GM18498 (cell line): ENCODE results near the gene TM7SF3.
"Not testable (repeated sequence)": the region's sequence is repeated elsewhere in the genome, so short reads cannot be mapped to it uniquely, and the experiment has no call there.

Source experiments
- ATAC-seq: cut with Tn5 transposase; IDR thresholded peaks from one replicate; pipeline ENCODE4 v1.9.1; 2021; ENCODE audit warnings: mild to moderate bottlenecking, moderate library complexity; ENCODE audit not compliant: unreplicated experiment

Gene TM7SF3

DNA sequence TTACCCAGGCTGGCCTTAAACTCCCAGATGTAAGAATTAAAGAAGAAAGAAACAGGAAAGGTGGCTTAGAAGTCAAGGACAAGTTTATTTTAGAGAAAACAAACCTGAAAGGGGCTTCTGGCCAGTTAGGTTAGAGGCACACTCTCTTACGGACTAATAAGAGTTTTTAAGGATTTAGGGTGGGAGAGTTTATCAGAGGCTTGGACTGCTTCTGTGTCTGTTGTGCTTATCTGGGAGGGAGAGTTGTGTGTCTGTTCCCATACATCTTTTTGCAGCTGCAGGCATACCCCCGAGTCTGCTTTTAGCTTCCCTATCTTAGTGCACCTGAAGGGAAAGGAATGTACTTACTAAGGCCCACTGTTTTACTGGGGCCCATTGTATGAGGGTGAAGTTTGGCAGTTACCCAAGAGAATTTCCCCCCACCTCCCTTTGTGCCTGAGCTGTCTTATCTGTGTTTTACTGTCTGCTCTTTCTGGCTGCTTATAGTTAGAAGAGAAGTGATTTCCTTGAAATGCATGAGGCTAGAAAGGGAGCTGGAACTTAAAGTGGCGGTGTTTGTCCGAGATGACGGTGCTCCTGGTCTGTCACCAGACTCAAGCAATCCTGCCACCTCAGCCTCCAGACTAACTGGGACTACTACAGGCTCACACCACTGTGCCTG, 3.1 kb upstream of the TM7SF3 start:
- ATAC-seq: not testable (repeated sequence)

DNA sequence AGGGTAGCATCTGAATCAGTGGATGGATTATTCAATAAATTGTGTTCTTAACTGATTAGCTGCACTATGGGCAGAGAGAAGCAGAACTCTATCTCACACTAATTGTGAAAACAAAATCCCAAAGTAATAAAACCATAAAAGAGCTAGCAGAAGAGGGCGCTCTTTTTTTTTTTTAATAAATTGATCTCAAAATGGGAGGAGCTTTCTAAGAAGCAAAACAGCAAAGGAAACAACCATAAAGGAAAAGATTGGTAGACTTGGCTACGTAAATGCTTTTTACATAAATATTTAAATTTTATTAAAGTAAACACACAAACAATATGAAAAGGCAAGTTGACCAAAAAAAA, 1.5 kb upstream of the TM7SF3 start:
- no peak for ATAC-seq

DNA sequence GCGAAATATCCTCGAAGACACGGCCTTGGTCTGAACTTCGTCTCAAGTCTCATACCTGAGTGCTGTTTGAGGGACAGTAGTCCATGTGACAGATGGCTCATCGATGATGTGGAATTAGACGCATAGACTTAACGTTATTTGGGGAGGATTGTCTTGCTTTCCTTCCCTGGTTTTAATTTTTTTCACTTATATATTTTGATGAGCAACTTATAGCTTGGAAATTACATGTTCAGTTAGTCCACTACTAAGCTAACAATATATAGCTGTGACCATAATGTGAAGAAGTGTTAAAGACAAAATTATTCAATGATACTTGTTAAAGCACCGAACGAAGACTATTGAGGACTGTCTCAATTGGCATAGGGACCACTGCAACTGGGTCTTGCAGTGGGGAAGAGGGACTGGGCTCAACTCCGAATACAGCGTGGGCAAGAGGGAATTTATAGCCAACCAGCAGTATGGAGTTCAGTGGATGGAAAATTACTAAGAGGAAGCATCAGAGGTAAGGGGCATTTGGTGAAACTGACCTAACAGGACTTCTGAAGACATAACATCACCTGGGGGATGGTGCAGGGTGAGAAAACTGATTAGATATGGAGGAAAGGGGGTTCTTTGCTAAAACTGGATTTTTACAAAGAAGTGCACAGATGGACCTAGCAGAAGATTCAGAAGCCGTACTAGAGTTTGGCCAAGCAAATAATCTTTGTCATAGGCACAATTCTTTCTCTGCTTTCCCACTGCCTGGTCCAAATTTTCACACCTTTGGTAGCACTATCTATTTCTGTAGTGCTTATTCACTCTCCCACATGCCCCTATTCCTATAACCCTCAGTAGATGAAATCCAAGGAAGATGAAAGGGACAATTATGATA, 910 bp upstream of the TM7SF3 start:
- ATAC-seq: no peak

DNA sequence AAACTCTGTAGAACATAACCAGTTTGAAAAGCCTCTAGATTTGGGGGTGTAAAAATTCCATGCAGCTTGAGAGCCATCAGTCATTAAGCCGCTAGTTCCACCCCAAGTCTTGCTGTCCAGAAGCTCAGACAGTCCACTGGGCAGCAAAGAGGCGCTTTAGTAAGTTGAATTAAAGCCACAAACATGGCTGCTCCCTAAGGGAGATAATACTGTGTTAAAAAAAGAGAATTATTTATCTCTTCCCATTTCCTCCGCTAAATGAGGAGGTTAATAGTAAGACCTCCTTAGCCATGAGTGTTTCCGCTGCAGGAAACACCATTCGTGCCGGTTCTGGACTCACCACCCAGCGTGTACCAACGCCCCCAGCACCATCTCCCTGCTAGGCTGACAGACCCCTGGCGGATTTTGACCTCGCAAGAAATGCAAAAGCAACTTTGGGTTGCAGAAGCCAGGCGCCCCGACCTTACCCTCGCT, 536 bp downstream of the TM7SF3 start:
- ATAC-seq: peak; percentile 27

DNA sequence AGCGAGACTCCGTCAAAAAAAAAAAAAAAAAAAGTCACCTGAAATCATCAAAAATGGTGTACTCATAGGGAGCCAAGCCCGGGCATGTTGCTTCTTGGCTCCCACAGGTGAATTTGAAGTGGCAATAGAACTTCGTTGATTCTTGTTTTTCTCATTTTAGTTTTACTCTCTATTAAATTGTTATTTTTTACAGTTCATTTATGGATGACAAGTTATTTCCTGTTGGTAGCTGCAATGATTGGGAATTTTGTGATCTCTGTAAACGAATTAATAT, 1.3 kb downstream of the TM7SF3 start:
- no peak for ATAC-seq

DNA sequence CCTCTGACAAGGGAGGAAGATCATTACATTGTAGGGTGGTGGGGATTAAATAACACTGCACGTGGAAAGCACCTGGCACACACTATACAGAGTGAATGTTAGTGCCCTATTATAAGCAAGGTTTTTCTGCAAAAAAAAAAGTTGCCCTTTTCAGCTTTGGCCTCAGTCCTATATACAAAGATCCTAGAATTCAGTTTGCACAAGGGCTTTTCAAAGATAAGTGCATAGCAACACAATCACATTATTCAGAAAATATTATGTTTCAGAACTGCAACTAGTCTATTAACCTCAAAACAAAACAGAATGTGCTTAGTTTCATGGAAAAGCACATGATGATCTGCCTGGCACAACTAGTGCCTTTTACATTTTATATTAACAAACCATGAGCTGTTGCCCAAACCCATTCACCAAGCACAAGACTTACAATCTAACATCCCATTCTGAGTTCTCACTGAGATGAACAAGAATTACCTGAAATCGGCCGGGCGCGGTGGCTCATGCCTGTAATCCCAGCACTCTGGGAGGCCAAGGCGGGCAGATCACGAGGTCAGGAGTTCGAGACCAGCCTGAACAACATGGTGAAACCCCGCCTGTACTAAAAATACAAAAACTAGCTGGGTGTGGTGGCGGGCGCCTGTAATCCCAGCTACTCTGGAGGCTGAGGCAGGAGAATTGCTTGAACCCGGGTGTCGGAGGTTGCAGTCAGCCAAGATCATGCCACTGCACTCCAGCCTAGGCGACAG, 1.8 kb downstream of the TM7SF3 start:
- ATAC-seq: no peak

DNA sequence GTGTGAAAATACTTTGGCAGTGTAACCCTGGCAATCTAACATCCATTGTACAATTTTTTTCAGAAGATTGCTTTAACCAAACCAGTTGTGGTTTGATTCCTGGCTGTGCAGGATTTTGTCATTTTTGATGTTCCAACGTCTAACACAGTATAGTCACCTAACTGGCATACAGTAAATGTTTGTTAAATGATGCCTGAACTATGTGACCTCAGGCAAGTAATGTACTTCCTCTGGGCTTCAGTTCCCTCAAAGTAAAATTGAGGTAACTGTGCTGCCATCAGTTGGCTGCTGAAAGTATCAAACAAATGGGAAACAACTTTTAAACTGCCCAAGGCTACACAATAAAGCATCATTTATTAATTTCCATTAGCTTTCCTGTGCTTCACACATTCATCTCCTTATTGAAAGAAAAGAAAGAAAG, 4.3 kb downstream of the TM7SF3 start:
- ATAC-seq: no peak

DNA sequence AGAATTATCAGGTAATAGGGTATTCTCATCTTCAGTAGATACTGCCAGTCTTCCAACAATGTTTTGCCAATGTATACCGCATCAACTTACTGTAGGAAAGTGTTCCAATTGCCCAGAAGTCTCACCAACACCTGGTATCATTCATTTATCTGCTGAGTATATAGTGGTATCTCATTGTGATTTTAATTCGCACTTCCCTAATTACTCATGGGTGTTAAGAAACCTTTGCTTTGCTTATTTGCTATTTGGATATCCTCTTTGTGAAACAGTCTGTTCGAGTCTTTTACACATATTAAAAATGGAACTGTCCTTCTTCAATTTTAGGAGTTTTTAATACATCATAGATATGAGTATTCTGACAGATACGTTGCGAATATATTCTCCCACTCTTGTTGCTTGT, 6.1 kb downstream of the TM7SF3 start:
- no peak for ATAC-seq

DNA sequence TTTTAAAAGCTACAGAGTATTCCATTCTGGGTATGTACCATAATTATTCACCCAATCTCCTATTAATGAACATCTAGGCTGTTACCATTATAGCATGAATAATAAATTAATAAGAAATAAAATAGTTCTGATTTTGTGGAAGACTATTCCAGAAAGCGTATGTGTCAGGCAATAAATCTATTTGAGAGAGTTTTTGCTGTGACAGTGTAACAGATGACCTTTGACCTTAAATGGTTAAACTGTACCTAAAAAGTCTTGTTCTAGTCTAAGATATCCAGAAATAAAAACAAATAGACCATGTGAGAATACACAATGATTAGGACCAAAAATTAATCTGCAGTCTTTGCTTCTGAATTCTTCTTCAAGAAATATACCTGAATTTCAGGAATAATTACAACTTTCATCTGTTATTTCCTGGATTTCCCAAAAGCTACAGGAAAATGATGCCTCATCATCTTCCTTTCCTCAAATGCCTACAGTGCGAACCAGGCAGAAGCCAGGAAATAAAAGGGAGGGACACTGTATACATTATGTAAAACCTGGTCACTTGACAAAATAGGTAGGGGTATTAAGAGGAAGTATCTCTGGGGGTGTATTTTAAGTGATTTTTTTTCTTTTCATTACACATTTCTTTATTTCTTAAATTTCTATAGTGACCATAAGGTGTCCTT, 7.3 kb downstream of the TM7SF3 start:
- ATAC-seq: no peak

DNA sequence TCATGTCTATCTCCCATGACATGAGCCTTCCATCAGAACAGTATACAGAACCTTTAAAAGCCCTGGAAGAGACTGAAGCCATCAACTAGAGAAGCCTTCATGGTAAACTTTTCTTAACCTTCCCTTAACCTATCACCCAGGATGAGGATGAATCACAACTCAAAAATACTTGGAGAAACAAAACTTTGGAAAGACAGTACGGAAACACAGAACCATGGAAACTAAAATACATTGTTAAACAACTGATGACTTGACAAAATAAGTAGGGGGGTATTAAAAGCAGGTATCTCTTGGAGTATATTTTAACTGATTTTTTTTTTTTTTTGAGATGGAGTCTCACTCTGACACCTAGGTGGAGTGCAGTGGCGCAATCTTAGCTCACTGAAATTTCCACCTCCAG, 8.7 kb downstream of the TM7SF3 start:
- no peak for ATAC-seq

DNA sequence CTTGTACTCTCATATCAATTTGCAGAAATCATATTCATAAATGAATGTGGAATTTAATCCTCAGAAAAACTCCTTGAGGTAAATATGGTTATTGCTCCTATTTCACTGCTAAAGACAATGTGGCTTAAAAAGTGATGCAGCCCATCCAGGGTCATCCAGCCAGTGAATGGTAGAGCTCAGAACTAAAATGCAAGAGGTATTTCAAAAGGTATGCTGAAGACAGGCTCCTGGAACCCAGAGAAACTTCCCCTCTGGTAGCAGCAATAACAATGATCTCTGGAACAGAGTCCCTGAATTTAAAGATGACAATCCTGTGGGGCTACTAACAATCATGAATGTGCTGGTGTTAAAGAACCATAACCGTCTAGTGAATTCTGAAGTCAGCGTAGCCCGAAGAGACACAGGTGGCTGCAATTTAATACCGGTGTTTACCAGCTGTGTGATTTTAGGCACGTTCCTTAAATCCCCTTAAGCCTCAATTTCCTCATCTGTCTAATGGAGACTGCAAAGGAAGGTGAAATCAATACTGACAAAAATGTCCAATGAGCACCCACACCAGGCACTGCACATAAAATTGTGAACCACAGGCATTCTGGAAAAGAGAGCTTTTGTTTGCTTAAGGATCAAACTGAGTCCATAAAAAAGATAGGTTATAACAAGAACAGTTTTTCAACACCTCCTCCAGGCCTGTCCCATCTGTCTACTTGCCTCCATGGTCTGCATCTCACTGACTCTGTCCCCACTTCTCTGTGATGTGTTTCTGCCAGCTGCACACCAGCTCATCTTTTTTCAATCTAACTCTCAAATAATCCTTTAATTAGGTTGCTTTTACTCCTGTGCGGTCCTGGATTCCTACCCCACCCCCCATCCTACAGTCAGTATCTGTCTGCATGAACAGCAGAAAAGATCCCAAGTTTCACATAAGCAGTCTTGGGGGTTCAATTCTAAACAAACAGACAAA, 10.5 kb downstream of the TM7SF3 start:
- ATAC-seq: no peak

DNA sequence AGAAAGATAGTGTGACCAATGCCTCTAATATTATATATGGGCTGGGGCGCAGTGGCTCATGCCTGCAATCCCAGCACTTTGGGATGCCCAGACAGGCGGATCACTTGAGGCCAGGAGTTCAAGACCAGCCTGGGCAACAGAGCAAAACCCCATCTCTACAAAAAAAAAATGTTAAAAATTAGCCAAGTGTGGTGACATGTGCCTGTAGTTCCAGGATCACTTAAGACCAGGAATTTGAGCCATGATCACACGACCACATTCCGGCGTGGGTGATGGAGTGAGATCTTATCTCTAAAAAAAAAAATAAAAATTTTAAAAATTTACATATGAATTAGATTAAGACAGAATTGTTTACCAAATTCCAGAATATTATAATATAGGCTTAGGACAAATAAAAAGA, 12.0 kb downstream of the TM7SF3 start:
- no peak for ATAC-seq

DNA sequence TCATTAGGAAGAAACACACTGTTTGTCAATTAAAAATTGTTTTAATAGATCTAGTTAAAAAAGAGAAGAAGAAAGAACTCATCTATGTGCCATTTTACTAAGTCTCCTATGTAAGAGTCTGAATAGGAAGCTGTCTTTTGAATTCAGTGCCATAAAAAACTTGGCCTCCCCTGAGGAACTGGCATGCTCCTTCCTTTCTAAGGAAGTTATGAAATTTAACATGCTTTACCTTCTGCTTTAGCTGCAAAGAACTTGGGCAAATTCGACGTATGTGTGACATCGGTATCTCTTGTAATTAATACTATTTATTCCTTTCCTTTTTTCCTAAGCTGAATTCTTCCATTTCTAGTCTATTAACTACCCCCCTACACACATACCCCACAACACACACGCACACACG, 12.5 kb downstream of the TM7SF3 start:
- no peak for ATAC-seq

DNA sequence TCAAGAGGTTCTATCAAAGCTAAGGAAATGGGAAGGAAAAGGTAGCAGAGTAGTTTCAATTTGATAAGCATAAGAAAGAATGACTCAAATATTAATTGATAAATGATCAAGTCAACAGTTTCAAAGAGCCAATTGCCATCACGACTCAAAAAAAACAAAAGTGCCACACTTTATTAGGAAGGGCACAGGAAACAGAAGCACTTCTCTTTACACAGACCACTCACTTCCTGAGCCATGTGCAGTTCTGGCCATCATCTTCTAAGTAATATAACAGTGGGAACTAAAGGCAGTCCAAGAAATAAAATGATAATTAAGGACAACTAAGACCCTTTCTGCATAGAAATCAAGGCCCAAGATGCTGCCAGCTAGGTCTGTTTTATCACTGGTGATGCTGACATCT, 13.2 kb downstream of the TM7SF3 start:
- no peak for ATAC-seq

DNA sequence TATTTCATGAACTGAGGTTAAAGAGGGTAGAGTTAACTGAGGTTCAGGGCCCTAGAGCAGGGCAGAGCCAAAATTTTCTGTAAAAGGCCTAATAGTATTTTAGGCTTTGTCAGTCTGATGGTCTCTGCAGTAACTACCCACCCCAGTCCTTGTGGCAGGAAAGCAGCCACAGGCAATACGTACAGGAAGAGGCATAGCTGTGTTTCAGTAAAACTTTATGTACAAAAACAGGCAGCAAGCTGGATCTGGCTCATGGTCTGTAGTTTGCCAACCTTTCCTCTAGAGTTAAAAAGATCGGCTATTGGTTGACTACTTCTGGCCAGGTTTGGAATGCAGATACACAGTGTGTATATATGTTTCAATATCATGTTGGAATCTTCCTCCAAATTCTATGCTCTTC, 17.2 kb downstream of the TM7SF3 start:
- no peak for ATAC-seq

DNA sequence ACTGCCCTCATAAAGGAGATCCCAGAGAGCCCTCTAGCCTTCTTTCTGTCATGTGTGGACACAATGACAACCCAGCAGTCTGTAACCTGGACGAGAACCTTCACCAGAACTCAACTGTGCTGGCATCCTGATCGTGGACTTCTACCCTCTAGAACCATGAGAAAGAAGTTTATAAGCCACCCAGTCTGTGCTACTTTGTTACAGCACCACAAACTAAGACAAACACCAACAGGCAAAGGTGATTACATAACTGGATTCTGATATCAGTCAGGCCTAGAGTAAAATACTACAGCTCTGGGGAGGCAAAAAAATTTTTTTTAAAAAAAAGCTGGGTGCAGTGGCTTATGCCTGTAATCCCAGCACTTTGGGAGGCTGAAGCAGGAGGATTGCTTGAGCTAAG, 18.5 kb downstream of the TM7SF3 start:
- ATAC-seq: no peak

DNA sequence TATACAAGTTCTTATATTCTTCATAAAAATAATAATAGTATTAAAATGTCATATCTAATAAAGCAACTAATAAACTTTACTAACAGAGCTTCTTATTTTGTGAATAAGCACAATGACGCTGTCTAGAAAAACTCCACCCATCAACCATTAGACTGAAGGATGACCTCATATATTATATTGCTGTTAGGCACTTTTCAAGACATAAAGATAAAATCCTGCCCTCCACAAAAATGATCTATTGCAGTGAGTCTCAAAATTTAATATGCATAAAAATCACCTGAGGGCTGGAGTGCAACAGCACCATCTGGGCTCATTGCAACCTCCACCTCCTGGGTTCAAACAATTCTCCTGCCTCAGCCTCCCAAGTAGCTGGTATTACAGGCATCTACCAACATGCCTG, 20.1 kb downstream of the TM7SF3 start:
- no peak for ATAC-seq

DNA sequence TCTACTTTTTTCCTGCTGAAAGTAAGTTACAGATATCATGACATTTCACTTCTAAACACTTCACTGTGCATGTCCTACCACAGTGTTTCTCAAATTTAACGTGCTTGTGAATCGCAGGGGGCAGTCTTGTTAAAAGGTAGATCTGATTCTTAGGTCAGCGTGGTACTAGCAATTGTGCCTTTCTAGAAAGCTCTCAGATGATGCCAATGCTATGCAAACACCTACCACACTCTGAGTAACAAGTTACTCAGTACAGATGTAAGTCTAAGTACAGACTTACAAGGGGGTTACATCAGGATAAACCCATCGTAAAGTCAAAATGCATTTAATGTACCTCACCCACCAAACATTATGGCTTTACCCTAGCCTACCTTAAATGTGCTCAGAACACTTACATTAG, 22.4 kb downstream of the TM7SF3 start:
- no peak for ATAC-seq

DNA sequence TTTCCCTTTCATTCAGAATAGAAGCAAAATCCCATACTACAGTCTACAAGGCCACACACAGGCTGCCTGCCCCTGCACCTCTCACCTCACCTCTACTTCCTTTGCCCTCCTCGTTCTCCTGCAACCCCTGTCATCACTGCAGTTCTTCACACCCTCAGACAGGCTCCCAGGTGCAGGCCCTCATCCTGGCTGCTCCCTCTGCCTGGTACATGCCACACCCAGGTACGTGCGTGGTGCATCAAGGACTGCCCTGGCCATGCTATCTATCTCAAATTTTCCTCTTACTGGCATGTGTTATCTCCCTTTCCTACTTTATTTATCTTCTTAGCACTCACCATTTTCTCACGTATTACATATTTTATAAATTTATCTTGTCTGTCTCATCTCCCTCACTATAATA, 24.3 kb downstream of the TM7SF3 start:
- ATAC-seq: no peak

DNA sequence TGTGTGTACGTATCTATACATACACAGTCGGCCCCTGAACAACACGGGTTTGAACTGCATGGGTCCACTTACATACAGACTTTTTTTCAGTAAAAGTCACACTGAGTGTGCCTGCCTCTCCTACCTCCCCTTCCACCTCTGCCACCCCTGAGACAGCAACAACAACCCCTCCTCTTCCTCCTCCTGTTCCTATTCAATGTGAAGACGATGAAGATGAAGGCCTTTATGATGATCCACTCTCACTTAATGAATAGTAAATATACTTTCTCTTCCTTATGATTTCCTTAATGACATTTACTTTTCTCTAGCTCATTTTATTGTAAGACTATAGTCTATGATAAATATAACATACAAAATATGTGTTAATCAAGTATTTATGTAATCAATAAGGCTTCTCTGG, 25.5 kb downstream of the TM7SF3 start:
- ATAC-seq: no peak
